HUDEP-2 (cell line): ENCODE measurements around the gene FMNL2.
A peak's percentile ranks its signal among the peaks of the same experiment; 100 is the strongest.
"Not testable (repeated sequence)": the region's sequence is repeated elsewhere in the genome, so short reads cannot be mapped to it uniquely, and the experiment has no call there.

Experiments used
- DNase-seq, 76 experiments: peaks; one replicate each; lab custom pipeline; 2025; ENCODE audit not compliant: unreplicated experiment in 76 of 76; lab: John Stamatoyannopoulos, UW

Gene FMNL2

DNA sequence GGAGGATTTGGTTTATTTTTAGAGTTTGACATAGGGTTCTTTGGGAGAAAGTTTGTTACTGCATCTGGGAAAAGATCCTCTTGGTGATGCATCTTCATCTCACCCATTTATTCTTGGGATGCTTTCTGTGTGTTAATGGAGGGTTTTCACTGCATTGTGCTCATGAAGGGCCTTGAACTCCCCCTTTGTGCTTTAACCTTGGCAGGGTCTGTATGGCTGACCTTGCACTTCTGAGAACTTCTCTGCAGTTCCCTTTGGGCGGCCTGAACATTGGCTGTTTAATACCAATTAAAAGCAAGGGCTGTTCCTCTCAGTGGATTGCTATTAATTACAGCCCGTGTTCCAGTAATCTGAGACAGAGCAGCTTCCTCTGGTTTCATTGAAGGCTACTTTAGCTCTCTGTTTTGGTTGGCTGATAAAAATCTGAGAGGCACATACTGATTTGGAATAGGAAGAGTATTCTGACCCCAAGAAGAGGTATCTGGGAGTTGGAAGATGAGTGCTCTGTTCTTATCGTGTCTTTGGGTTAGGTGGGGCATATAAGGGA lies 37.5 kb downstream of the FMNL2 start:
- DNase-seq = no peak

DNA sequence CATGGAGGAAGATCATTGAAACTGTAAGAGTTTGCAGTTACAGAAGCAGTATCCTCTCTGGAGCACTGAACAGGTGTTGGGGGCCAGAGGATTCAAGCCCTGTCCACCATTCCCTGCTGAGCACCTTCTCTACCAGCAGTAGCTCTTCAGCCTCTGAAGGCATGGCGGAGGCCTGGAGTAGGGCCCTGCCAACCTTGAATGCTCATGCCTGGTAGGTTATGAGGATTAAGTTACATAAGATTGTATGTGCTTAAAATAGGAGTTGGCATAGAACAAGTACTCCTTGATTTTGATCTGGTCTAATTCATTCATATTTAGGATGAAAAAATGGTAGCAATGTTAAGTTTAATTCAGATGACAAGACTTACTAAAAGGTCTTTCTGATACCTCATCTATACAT lies 40.2 kb downstream of the FMNL2 start:
- no peak for DNase-seq

DNA sequence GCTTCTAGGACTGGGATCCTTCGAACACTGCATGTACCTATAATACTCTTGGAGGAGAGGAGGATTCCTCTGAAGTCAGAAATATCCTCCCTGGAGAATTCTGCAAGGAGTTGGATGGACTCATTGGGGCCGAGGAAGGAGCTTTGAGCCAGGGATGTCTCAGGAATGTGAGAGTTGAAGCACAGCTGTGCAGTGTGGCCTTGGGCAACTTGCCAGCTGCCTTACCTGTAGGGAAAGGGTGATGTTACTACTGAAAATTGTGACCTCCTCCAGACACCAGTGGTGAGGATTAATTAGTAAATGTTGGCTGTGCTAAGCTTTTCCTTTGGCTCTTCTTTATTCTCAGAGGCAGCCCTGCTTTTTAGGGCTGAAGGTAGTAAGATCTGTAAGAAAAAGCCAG lies 41.4 kb downstream of the FMNL2 start:
- DNase-seq = no peak

DNA sequence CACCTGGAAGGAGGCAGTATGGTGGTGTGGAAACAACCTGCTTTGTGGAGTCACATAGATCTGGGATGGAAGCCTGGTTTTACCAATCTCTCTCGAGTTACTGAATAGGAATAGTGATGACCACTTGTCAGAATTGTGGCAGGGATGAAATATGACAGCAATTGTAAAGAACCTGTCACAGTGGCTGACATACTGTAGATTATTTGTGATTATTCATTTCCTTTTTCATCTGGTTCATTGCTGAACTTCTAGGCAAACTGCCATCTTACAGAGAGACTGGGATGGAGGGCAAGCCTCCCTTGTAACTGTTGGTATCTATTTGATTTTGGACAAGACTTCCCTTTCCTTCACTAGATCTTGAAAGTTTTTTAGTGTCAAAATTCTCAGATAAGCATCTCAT lies 42.0 kb downstream of the FMNL2 start:
- no peak for DNase-seq

DNA sequence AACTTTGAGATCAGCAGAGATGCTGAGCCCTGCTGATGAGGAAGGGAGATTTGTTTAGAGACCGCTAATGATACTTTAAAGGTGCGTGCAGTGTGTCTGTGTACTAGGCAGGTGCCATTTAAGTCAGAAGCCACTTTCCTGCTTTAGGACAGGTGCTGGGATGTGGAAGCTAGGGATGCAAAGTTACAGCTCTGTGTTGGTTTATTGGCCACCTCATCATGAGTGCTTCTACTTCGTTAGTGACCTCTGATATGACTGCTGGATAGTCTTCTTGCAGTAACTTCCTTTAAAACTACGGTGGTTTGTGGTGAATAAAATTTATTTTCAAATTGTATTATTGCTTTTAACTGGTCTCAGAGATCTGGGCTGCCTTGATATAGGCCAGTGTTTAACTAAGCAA lies 44.1 kb downstream of the FMNL2 start:
- no peak for DNase-seq

DNA sequence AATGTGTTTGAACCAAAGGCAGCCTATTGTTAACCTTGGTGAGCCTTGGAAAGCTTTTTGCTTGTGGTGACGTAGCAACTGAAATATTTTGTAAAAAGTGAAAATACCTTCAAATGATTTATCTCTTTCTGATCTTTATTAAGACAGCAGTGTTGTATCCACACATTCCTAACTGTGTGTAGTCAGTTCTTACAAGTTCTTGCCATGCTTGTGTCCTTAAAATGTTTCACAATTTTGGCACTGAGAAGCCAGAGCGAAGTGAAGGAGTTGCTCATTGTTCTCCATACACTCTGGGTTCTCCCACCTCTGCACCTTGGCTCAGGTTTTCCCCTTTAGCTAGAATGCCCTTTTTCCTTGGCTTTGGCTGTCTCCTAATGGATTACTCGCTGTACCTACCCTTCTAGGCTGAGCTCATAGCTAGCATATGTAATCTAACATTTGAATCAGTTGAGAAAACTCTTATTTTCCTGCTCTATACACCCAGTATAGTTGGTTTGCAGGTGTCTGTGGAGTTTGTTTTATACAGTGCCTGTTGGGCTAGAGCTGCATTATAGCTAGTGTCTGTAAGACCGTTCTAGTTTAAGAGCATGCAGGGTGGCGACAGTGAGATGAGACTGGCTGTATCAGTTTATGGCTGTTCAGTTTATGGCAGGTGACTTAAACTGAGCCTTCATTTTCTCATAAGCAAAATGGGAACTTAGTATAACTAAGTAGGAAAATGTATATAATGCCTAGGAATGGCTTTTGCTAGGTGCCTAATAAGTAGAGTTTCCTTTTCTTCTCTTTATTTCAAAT lies 45.5 kb downstream of the FMNL2 start:
- no peak for DNase-seq

DNA sequence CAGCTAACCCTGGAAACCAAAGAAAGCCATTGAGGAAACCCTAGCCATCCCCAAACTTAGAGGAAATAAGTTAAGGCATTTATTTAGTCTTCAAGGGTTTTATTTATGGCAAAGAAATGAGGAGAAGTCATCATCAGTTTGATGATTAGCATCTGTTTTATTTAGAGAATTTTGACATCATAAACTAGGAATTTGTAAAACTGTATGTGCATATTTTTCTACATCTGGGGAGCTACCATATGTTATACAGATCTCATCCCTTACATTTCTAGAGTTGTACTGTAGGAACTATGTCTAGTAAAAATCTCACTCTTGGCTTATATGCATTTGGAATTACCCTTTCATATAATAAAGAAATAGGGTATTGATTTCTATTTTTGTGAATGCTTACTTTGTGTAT lies 48.7 kb downstream of the FMNL2 start:
- no peak for DNase-seq

DNA sequence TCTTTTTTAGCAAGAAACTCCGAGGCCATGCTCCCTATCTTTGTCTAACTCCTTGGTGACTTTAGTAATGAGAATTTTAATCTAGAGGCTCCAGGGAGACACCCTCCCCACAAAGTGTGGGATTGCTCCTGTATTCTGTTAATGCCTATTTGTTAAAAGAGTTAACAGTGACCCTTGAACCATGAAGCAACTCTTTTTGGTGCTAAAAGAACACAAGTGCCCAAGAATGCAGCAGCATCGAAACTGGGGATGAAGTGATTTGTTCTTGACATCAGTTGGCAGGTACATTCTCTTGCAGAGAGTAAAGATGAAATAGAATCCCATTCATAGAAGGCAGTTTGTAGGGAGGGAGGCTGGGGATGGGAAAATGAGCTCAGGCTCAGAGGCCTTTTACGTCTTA lies 50.0 kb downstream of the FMNL2 start:
- DNase-seq = no peak

DNA sequence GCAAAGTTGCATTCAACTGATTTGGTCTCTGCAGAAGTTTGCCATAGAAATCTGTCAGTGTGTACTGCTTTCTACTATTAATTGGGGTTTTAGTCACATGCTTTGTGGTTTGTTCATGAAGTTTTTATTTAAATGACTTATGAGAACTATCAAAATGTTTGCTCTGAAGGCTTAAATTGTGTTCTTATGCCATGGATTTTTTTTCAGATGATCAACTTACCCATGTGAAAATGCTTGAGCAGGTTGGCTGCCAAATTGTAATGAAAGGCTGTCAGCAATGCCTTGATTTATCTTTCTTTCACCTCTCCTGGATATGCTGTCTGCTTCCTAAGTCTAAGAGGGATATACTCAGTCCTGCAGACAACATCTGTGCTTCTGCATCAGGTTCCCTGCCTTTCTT lies 50.7 kb downstream of the FMNL2 start:
- DNase-seq = no peak

DNA sequence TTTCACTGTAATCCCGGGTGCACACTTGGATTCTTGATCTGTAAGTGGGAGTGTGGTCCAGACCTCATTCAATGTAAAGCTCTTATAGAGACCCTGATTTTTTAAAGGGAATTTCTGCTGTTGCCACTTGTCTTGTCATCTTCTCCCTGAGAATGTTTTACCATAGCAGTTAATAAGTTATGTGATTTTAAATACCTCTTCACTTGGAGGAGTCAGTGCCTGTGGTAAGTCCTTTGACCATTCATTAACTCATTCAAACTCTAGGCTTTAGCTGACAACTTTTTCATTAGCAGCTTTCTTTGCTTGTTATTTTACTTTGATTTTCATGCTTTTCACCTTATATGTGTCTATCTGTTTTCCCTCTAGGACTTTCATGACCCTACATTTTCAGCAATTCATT lies 51.3 kb downstream of the FMNL2 start:
- DNase-seq = no peak

DNA sequence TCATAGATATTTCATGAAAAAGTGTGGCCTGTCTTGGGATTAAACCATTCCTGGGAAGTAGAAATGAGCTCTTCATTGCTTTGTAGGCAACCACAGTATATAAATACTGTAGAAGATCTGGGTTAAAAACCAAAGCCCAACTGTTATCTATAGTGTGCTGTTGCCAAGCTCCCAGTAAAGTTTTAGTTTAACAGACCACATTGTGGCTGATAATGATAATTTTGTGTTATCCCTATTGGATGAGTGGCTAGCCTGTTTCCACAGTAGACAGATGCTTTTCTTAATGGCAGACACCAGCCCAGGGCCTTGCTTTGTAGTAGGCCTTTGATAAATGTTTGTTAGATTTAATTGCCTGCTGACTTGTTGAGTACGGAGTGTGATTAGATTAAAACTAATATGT lies 52.1 kb downstream of the FMNL2 start:
- peak in 4 of 76 experiments; percentile 8 to 13 (median 9) for DNase-seq

DNA sequence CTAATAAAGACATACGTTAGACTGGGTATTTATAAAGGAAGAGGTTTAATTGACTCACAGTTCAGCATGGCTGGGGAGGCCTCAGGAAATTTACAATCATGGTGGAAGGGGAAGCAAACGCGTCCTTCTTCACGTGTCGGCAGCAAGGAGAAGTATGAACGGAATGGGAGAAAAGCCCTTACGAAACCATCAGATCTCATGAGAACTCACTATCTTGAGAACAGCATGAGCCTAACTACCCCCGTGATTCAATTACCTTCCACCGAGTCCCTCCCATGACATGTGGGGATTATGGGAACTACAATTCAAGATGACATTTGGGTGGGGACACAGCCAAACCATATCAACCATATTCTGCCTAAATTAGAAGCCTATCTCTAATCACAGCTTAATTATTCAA lies 53.3 kb downstream of the FMNL2 start:
- DNase-seq = not testable (repeated sequence)

DNA sequence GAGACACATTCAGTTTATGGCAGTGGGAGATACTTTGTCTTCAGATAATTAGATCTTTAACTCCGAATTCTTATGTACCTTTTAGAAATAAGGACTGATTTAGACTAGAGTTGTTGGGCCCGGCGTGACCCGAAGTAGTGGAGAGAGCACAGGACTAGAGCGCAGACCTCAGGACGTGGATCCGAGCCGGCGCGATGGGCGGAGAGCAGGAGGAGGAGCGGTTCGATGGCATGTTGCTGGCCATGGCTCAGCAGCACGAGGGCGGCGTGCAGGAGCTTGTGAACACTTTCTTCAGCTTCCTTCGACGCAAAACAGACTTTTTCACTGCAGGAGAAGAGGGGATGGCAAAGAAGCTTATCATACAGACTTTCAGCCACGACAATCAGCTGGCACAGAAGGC lies 54.5 kb downstream of the FMNL2 start:
- DNase-seq = no peak

DNA sequence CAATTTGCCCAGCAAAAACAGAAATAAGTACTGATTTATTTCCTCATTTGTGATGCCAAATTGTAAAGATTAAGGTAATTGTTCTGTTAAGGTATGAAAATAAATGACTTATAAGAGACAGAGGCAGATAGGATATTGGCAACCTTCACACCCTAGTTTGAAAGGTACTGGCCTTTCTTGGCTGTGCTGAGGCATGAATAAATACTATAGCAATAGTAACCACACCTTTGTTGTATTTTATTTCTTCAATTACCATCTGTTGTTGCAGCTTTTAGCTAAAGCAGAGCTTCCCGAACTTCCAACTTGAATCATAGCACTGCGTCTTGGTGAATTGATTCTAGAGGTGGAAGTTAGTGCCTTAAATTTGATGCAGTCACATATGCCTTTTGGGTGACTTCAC lies 55.9 kb downstream of the FMNL2 start:
- DNase-seq = no peak

DNA sequence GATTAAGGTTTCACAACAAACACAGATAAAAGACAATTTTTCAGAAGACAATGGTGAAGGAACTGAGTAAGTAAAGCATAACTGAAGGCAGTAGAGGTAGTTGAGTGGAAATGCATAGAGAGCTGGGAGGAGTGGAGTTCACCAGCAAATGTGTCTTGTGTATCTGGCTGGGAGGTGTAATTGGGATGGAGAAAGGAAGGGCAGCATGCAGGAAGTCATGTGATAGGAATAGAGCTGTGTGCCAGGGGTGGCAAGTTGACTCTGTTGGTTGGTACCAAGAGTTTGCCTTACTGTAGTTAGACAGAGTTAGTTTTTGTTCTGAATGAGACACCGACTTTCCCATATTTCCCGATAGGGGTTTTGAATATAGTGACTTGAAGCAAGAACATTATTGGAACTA lies 56.3 kb downstream of the FMNL2 start:
- DNase-seq = no peak

DNA sequence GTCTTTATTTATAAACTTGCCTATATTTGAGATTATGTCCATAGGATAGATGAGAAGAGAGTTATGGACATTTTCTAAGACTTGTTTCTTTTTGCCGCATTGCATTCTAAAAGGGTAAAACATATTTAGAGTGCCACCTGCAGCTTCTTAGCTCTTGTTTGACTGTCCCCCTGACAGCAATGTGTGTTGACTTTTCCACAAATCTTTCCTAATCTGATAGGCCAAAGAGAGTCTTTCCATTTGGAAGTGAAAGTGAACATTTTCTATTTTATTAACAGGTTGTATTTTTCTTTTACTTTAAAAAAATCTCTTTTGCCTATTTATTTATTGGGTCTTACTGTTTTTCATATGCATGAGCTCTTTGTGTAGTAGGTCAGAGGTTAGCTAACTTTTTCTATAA lies 58.4 kb downstream of the FMNL2 start:
- DNase-seq = no peak

DNA sequence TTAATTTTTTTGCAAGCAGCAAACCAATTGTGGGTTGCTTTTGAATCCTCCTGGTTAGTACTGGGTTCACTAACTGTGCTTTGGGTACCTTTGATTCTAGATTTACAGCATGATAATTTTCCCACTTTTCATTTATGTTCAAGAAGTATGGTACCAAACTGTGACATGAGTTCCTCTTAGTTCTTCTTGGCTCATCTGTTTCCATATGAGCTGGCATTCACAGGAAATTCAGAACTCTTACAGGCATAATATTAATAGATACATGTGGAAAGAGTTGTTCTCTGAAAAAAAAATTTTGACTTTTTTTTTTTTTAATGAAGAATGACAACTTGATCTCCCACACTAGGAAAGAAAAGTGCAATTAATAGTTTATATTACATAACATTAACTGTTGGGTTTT lies 59.4 kb downstream of the FMNL2 start:
- no peak for DNase-seq

DNA sequence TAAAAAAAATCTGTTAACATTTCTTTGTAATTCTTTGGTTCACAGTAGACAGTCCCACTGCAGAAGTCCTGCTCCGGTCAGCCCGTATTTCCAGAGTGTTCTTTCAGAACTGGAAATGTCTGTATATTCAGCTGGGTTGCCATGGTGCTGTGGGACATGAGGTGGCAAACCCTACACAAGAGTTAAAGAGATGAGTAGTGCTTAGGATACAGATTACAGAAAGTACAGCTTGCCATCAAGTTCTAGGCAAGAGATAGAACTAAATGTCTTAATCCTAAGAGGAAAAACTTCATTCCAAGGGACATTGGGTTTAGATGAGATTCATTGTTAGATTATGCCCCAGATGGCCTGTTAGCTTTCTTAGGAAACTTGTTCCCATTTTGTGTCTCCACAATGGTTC lies 60.1 kb downstream of the FMNL2 start:
- DNase-seq = no peak

DNA sequence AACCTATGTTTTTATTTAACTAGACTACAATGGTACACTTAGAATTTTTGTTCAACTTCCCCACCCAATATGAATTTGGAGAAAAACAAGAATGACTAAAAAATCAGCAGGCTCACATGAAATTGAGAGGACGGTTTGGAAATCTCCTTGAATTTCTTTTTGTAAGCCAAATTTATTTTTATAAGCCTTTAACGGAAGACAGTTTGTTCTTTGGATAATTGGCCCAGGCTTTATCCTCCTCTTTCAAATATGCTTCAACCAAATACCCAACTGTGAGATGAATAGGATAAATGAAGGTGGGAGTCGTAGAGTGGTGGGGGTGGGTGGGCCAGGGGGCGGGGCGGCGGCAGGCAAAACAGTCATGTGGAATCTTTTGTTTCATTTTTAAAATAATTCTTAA lies 60.6 kb downstream of the FMNL2 start:
- no peak for DNase-seq

DNA sequence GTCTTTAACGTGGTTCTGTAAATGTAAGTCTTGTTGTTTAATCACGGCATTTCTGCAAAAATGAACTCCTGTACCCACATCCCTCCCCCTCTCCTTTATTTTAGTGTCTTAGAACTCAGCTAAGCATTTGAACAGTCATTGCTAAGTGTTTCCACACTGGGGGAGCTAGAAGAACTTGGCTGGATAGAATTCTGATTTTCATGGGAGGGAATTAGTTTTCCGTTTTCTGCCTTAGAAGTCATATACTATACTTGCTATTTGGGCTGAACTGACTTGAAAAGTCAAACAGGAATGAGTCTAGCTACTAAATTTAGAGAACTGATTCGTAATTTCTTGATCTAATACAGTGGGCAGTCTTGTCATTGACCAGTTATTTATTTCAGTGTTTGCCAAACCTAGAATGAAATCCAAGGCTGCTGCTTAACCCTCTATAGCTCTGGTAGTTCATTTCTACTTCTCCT lies 61.1 kb downstream of the FMNL2 start:
- DNase-seq = no peak

DNA sequence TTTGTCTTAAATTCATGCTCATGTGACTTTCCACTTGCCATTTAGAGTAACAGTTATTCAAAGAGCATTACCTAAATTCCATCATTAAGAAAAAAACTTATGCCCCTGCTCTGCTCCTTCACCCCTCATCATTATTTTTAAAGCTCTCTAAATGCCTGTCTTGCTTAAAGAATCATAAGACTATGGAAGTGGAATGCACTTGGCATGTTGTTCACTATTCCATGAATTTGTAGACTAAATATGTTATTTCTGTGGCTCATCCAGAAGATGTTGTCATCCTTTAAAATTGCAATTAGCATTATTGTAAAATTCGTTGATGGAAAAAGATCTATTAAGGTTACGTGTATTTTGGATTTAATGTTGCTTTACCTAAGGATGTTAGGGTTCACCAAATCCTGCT lies 61.8 kb downstream of the FMNL2 start:
- DNase-seq = no peak

DNA sequence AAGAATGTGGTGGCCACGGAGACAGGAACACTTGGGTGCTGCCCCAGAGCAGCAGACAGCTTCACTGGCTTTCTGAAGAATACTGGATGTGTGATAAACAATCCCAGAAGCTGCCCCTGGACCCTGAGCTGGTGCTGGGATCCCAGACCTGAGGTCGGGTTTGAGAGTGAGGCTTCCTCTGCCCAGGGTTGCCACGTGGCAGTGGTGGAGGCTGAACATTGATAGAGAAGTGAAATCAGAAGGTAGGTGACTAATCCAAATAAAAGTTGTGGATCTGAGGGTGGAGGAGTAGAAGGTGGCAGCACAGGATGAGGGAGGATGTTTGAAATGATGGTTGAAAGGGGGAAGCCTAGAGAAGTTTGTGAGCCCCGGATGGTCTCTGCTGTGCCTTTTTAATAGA lies 64.0 kb downstream of the FMNL2 start:
- DNase-seq = no peak
